Measurements from ENCODE around the gene CCL23. TPM values are rescaled to one million over a fixed set of nuclear protein-coding genes. Genes with fewer than 3 reads are reported as not detected.

CCL23 gene
- polyA plus RNA-seq, 1 donor (not counting 4 experiments of a cell fraction or from before 2014, with no cell fraction given): not detected

- Histone ChIP-seq H3K9me3 (ENCODE audit: control insufficient read depth, low read depth, low read length) (no peaks in the 10 kb centered on the region), H4K20me1 (ENCODE audit: control insufficient read depth, extremely low read depth, insufficient read depth, low read length) (no peaks in the 10 kb centered on the region), H3K4me1 (ENCODE audit: control insufficient read depth, extremely low read depth, insufficient read depth, low read length) (no peaks in the 10 kb centered on the region), H3K36me3 (ENCODE audit: control insufficient read depth in 2 of 2, extremely low read depth in 1 of 2, insufficient read depth in 2 of 2, low read length in 2 of 2) (no peaks in the 10 kb centered on the region), H3K79me2 (ENCODE audit: control insufficient read depth, insufficient read depth, low read length) (no peaks in the 10 kb centered on the region), H3K27ac (ENCODE audit: control insufficient read depth, insufficient read depth, low read length) (no peak overlapping the region), H3K9me1 (ENCODE audit: control insufficient read depth, extremely low read depth, insufficient read depth, low read length) (no peaks in the 10 kb centered on the region), H3K4me2 (ENCODE audit: control insufficient read depth, extremely low read depth, insufficient read depth, low read depth, low read length) (no peak overlapping the region), H3K27me3 (ENCODE audit: control insufficient read depth, extremely low read depth, insufficient read depth, low read length) (no peaks in the 10 kb centered on the region), H2AFZ (ENCODE audit: control insufficient read depth, low read length) (no peak overlapping the region), H3K4me3 (ENCODE audit: control insufficient read depth in 2 of 3, extremely low read depth in 1 of 3, insufficient read depth in 2 of 3, low read depth in 1 of 3, low read length in 3 of 3) (no peak overlapping the region), H3K9ac (ENCODE audit: control insufficient read depth, extremely low read depth, insufficient read depth, low read length) (no peak overlapping the region)
- no peak for FAIRE-seq
- DNase-seq (ENCODE audit: low read depth, low spot score): no peak
- no peak for TF ChIP-seq EZH2 (IDR thresholded peaks at IDR 0.05; ENCODE audit: low read length)
- TF ChIP-seq CTCF (optimal IDR thresholded peaks at IDR 0.05 in 1 of 3, IDR thresholded peaks at IDR 0.05 in 1 of 3, conservative IDR thresholded peaks at IDR 0.05 in 1 of 3; ENCODE audit: extremely low read depth in 1 of 3, insufficient read depth in 2 of 3, low read length in 3 of 3): no peak
- dilution Hi-C loops (cut with MboI; ENCODE audit: extremely low pct_ligation_motif_present, low sequenced_read_pairs): loop anchor here (25.0 kb wide), 1 partner anchor 146 kb away; no protein-coding TSS in a partner anchor
Observed at GRCh38 chr17:35991075-35991474, 26.7 kb downstream of the CCL23 start.

GRCh38 chr17:35988164-35988563, 29.6 kb downstream of the CCL23 start:
- Histone ChIP-seq H3K27me3 (ENCODE audit: control insufficient read depth, extremely low read depth, insufficient read depth, low read length) (peaks cover 6% of the 10 kb centered on the region), H3K4me2 (ENCODE audit: control insufficient read depth, extremely low read depth, insufficient read depth, low read depth, low read length) (no peak overlapping the region), H3K36me3 (ENCODE audit: control insufficient read depth in 2 of 2, extremely low read depth in 1 of 2, insufficient read depth in 2 of 2, low read length in 2 of 2) (no peaks in the 10 kb centered on the region), H3K9ac (ENCODE audit: control insufficient read depth, extremely low read depth, insufficient read depth, low read length) (no peak overlapping the region), H3K4me1 (ENCODE audit: control insufficient read depth, extremely low read depth, insufficient read depth, low read length) (no peaks in the 10 kb centered on the region), H3K9me1 (ENCODE audit: control insufficient read depth, extremely low read depth, insufficient read depth, low read length) (no peaks in the 10 kb centered on the region), H3K79me2 (ENCODE audit: control insufficient read depth, insufficient read depth, low read length) (no peaks in the 10 kb centered on the region), H2AFZ (ENCODE audit: control insufficient read depth, low read length) (no peak overlapping the region), H3K4me3 (ENCODE audit: control insufficient read depth in 2 of 3, extremely low read depth in 1 of 3, insufficient read depth in 2 of 3, low read depth in 1 of 3, low read length in 3 of 3) (no peak overlapping the region), H3K9me3 (ENCODE audit: control insufficient read depth, low read depth, low read length) (no peaks in the 10 kb centered on the region), H4K20me1 (ENCODE audit: control insufficient read depth, extremely low read depth, insufficient read depth, low read length) (no peaks in the 10 kb centered on the region), H3K27ac (ENCODE audit: control insufficient read depth, insufficient read depth, low read length) (no peak overlapping the region)
- TF ChIP-seq EZH2 (IDR thresholded peaks at IDR 0.05; ENCODE audit: low read length): no peak
- no peak for TF ChIP-seq CTCF (optimal IDR thresholded peaks at IDR 0.05 in 1 of 3, IDR thresholded peaks at IDR 0.05 in 1 of 3, conservative IDR thresholded peaks at IDR 0.05 in 1 of 3; ENCODE audit: extremely low read depth in 1 of 3, insufficient read depth in 2 of 3, low read length in 3 of 3)
- DNase-seq (ENCODE audit: low read depth, low spot score): no peak
- dilution Hi-C loops (cut with MboI; ENCODE audit: extremely low pct_ligation_motif_present, low sequenced_read_pairs): loop anchor here (25.0 kb wide), 1 partner anchor 149 kb away; no protein-coding TSS in a partner anchor
- FAIRE-seq: no peak
